Trophoblast cell (in vitro differentiated cells and primary cell): Measurements from ENCODE around the gene RHOBTB3.
A peak's percentile ranks its signal among the peaks of the same experiment; 100 is the strongest.

Experiments
- DNase-seq, 2 donors: peaks; one replicate each; pipeline ENCODE4 v3.0.0-alpha.2; 2016
- H2AFZ ChIP-seq: 2 replicates; pipeline ENCODE4 v1.6.1; 2013; ENCODE audit warnings: low read length, moderate library complexity, mild to moderate bottlenecking; ENCODE audit not compliant: insufficient read depth, poor library complexity
- H2AK5ac ChIP-seq: 2 replicates; pipeline ENCODE4 v1.6.1; 2013; ENCODE audit warnings: mild to moderate bottlenecking, low read length
- H2BK120ac ChIP-seq: 2 replicates; pipeline ENCODE4 v1.6.1; 2013; ENCODE audit warnings: low read length, mild to moderate bottlenecking, moderate library complexity; ENCODE audit not compliant: insufficient read depth, poor library complexity
- H2BK12ac ChIP-seq: 2 replicates; pipeline ENCODE4 v1.6.1; 2013; ENCODE audit warnings: mild to moderate bottlenecking, low read length, moderate library complexity
- H2BK5ac ChIP-seq: 2 replicates; pipeline ENCODE4 v1.6.1; 2013; ENCODE audit warnings: low read length, low read depth, moderate library complexity, mild to moderate bottlenecking; ENCODE audit not compliant: poor library complexity
- H3K14ac ChIP-seq: 2 replicates; pipeline ENCODE4 v1.6.1; 2013; ENCODE audit warnings: mild to moderate bottlenecking, low read length
- H3K18ac ChIP-seq: 2 replicates; pipeline ENCODE4 v1.6.1; 2013; ENCODE audit warnings: mild to moderate bottlenecking, low read length
- H3K23ac ChIP-seq: 2 replicates; pipeline ENCODE4 v1.6.1; 2013; ENCODE audit warnings: low read length
- H3K27ac ChIP-seq: 2 replicates; pipeline ENCODE4 v1.5.1; 2013; ENCODE audit warnings: low read depth, mild to moderate bottlenecking, inconsistent platforms, low read length, moderate library complexity
- H3K27me3 ChIP-seq: 2 replicates; pipeline ENCODE4 v1.6.1; 2013; ENCODE audit warnings: inconsistent platforms, mild to moderate bottlenecking, low read length, moderate library complexity; ENCODE audit not compliant: insufficient read depth
- H3K36me3 ChIP-seq, 2 experiments: 1 replicate in 1 of 2; 2 replicates in 1 of 2; pipeline ENCODE4 v1.6.1; 2013; ENCODE audit warnings: low read length in 2 of 2, mild to moderate bottlenecking in 2 of 2, moderate library complexity in 1 of 2; ENCODE audit not compliant: insufficient read depth in 2 of 2, control insufficient read depth in 1 of 2
- H3K4ac ChIP-seq: 2 replicates; pipeline ENCODE4 v1.6.1; 2013; ENCODE audit warnings: low read depth, mild to moderate bottlenecking, low read length, moderate library complexity
- H3K4me1 ChIP-seq, 2 experiments: 1 replicate in 1 of 2; 2 replicates in 1 of 2; pipeline ENCODE4 v1.6.1; 2013; ENCODE audit warnings: low read length in 2 of 2, mild to moderate bottlenecking in 2 of 2, moderate library complexity in 1 of 2; ENCODE audit not compliant: insufficient read depth in 2 of 2, control insufficient read depth in 1 of 2
- H3K4me2 ChIP-seq: 2 replicates; pipeline ENCODE4 v1.6.1; 2013; ENCODE audit warnings: inconsistent platforms, mild to moderate bottlenecking, low read length, moderate library complexity
- H3K4me3 ChIP-seq: 2 replicates; pipeline ENCODE4 v1.5.1; 2013; ENCODE audit warnings: mild to moderate bottlenecking, low read depth, low read length, inconsistent platforms
- H3K79me1 ChIP-seq: one replicate; pipeline ENCODE4 v1.6.1; 2013; ENCODE audit warnings: low read length
- H3K79me2 ChIP-seq: 2 replicates; pipeline ENCODE4 v1.6.1; 2013; ENCODE audit warnings: low read length, mild to moderate bottlenecking; ENCODE audit not compliant: control insufficient read depth, insufficient read depth, poor library complexity
- H3K9ac ChIP-seq: 2 replicates; pipeline ENCODE4 v1.6.1; 2013; ENCODE audit warnings: mild to moderate bottlenecking, low read length
- H3K9me3 ChIP-seq: 2 replicates; pipeline ENCODE4 v1.6.1; 2013; ENCODE audit warnings: low read depth, mild to moderate bottlenecking, control low read depth, inconsistent platforms, low read length; ENCODE audit not compliant: insufficient read depth
- H4K12ac ChIP-seq: 2 replicates; pipeline ENCODE4 v1.6.1; 2013; ENCODE audit warnings: low read depth, mild to moderate bottlenecking, low read length, moderate library complexity
- H4K8ac ChIP-seq: 2 replicates; pipeline ENCODE4 v1.6.1; 2013; ENCODE audit warnings: low read depth, mild to moderate bottlenecking, low read length, moderate library complexity
- H4K91ac ChIP-seq: one replicate; pipeline ENCODE4 v1.6.1; 2013; ENCODE audit warnings: low read depth, mild to moderate bottlenecking, low read length, moderate library complexity
- WGBS: extraction: QIAGEN DNeasy Blood & Tissue Kit; methylation state at CpG from one replicate; pipeline ENCODE4 v1.1.7; 2013; ENCODE audit warnings: missing lambda C conversion rate; ENCODE audit not compliant: insufficient read length, insufficient coverage; ENCODE audit errors: extremely low coverage; 5-methylcytosine and 5-hydroxymethylcytosine counted together

The RHOBTB3 gene

GRCh38 chr5:95816776-95817175 is 85.6 kb downstream of the RHOBTB3 start:
- no peak overlapping the region for H4K12ac ChIP-seq
- peaks cover 2% of the 10 kb centered on the region for H3K79me2 ChIP-seq
- no peak overlapping the region for H4K91ac ChIP-seq
- no peak overlapping the region for H2BK5ac ChIP-seq
- H3K14ac ChIP-seq = no peak overlapping the region
- H3K4ac ChIP-seq = no peak overlapping the region
- H2BK12ac ChIP-seq = no peak overlapping the region
- no peak overlapping the region for H3K9ac ChIP-seq
- peaks cover 4 to 14% of the 10 kb centered on the region in 2 experiments for H3K36me3 ChIP-seq
- H3K27ac ChIP-seq = no peak overlapping the region
- no peak overlapping the region for H2AFZ ChIP-seq
- H3K23ac ChIP-seq = no peak overlapping the region
- no peak overlapping the region for H4K8ac ChIP-seq
- no peak overlapping the region for H3K18ac ChIP-seq
- no peak overlapping the region for H3K4me3 ChIP-seq
- H3K79me1 ChIP-seq = peaks cover 2% of the 10 kb centered on the region
- H3K4me2 ChIP-seq = no peak overlapping the region
- no peaks in the 10 kb centered on the region for H3K27me3 ChIP-seq
- no peak for DNase-seq
- H2AK5ac ChIP-seq = no peak overlapping the region
- no CpG with 5 or more reads among the region's 4 CpGs for WGBS
- no peaks in the 10 kb centered on the region for H3K9me3 ChIP-seq
- no peak overlapping the region for H2BK120ac ChIP-seq
- peaks cover 20 to 28% of the 10 kb centered on the region in 2 experiments for H3K4me1 ChIP-seq

- Histone ChIP-seq H3K36me3 (peaks cover 4 to 14% of the 10 kb centered on the region in 2 experiments), H4K12ac (no peak overlapping the region), H3K4me1 (peaks cover 14 to 22% of the 10 kb centered on the region in 2 experiments), H3K23ac (no peak overlapping the region), H3K9me3 (no peaks in the 10 kb centered on the region), H3K9ac (no peak overlapping the region), H3K79me2 (peaks cover 2% of the 10 kb centered on the region), H3K14ac (no peak overlapping the region), H3K27me3 (no peaks in the 10 kb centered on the region), H3K27ac (no peak overlapping the region), H3K79me1 (no peaks in the 10 kb centered on the region), H4K8ac (no peak overlapping the region), H3K4ac (no peak overlapping the region), H4K91ac (no peak overlapping the region), H3K4me2 (no peak overlapping the region), H3K18ac (no peak overlapping the region), H2AFZ (no peak overlapping the region), H2BK12ac (no peak overlapping the region), H2BK120ac (no peak overlapping the region), H3K4me3 (no peak overlapping the region), H2BK5ac (no peak overlapping the region), H2AK5ac (no peak overlapping the region)
- peak; percentile 75 to 79 for DNase-seq
- no CpG with 5 or more reads among the region's 12 CpGs for WGBS
These were observed 86.3 kb downstream of the RHOBTB3 start for GRCh38 chr5:95817430-95817829.

GRCh38 chr5:95818181-95819147 is 87.3 kb downstream of the RHOBTB3 start:
- H3K4me2 ChIP-seq = peak overlapping the region; percentile 27
- no peak overlapping the region for H3K4ac ChIP-seq
- H3K27ac ChIP-seq = no peak overlapping the region
- H3K4me3 ChIP-seq = no peak overlapping the region
- H4K91ac ChIP-seq = no peak overlapping the region
- H3K9me3 ChIP-seq = no peaks in the 10 kb centered on the region
- no peak overlapping the region for H2AFZ ChIP-seq
- no peak overlapping the region for H3K18ac ChIP-seq
- no peak overlapping the region for H4K12ac ChIP-seq
- H4K8ac ChIP-seq = no peak overlapping the region
- no peak overlapping the region for H3K23ac ChIP-seq
- H3K14ac ChIP-seq = no peak overlapping the region
- no peak overlapping the region for H2BK5ac ChIP-seq
- no peaks in the 10 kb centered on the region for H3K27me3 ChIP-seq
- DNase-seq = peak in 1 of 2 donors; percentile 35
- peaks cover 4 to 14% of the 10 kb centered on the region in 2 experiments for H3K36me3 ChIP-seq
- no peak overlapping the region for H2BK12ac ChIP-seq
- WGBS = no CpG with 5 or more reads among the region's 14 CpGs
- no peak overlapping the region for H2AK5ac ChIP-seq
- peaks cover 14 to 25% of the 10 kb centered on the region in 2 experiments for H3K4me1 ChIP-seq
- H3K9ac ChIP-seq = peak overlapping the region; percentile 75
- no peaks in the 10 kb centered on the region for H3K79me1 ChIP-seq
- no peak overlapping the region for H2BK120ac ChIP-seq
- H3K79me2 ChIP-seq = peaks cover 2% of the 10 kb centered on the region

- Histone ChIP-seq H3K9me3 (no peaks in the 10 kb centered on the region), H3K4me3 (peak overlapping the region; percentile 13), H2AFZ (no peak overlapping the region), H2AK5ac (no peak overlapping the region), H4K12ac (no peak overlapping the region), H3K79me1 (peaks cover 2% of the 10 kb centered on the region), H3K18ac (no peak overlapping the region), H3K27me3 (no peaks in the 10 kb centered on the region), H3K23ac (peak overlapping the region; percentile 18), H2BK12ac (no peak overlapping the region), H3K27ac (no peak overlapping the region), H3K4me2 (peak overlapping the region; percentile 81), H3K36me3 (peaks cover under 1% of the 10 kb centered on the region in 2 experiments), H2BK120ac (no peak overlapping the region), H3K9ac (no peak overlapping the region), H2BK5ac (no peak overlapping the region), H4K91ac (no peak overlapping the region), H3K4ac (peak overlapping the region; percentile 1), H3K79me2 (peaks cover 2% of the 10 kb centered on the region), H3K14ac (no peak overlapping the region), H4K8ac (no peak overlapping the region), H3K4me1 (peaks cover 21 to 33% of the 10 kb centered on the region in 2 experiments)
- DNase-seq = no peak
- WGBS = no CpG with 5 or more reads among the region's 9 CpGs
These were observed 90.2 kb downstream of the RHOBTB3 start for GRCh38 chr5:95821110-95822021.
